Colonic mucosa (tissue), 4 donors: ENCODE measurements around the gene GPR21. TPM values are rescaled to one million over a fixed set of nuclear protein-coding genes. Genes with fewer than 3 reads are reported as not detected.
A peak's percentile ranks its signal among the peaks of the same experiment; 100 is the strongest.

Experiments used
- DNase-seq: peaks from one replicate; pipeline ENCODE4 v3.0.0-alpha.2; 2020
- H3K27ac ChIP-seq: fragments of 200-600 bp; one replicate; pipeline ENCODE4 v1.8.0; 2021
- H3K27me3 ChIP-seq: fragments of 200-600 bp; one replicate; pipeline ENCODE4 v1.8.0; 2021
- H3K36me3 ChIP-seq: fragments of 200-600 bp; one replicate; pipeline ENCODE4 v1.8.0; 2021
- H3K4me1 ChIP-seq: fragments of 200-600 bp; one replicate; pipeline ENCODE4 v1.8.0; 2021; ENCODE audit warnings: mild to moderate bottlenecking
- H3K4me3 ChIP-seq: fragments of 200-600 bp; one replicate; pipeline ENCODE4 v1.8.0; 2021
- H3K9ac ChIP-seq, 2 donors: one replicate each; pipeline ENCODE4 v1.7.0; 2013; ENCODE audit warnings: control low read depth in 2 of 2, low read depth in 2 of 2, low read length in 2 of 2
- H3K9me3 ChIP-seq: fragments of 200-600 bp; one replicate; pipeline ENCODE4 v1.8.0; 2021
- CTCF ChIP-seq: fragments of 200-600 bp; IDR thresholded peaks from one replicate; pipeline ENCODE4 v1.8.0; 2022; ENCODE audit warnings: antibody characterized with exemption, mild to moderate bottlenecking
- intact Hi-C: fragments of 100-400 bp; cut with DNase I; formaldehyde crosslinking; loops from one replicate; pipeline ENCODE4 v1.14.1; 2022
- total RNA-seq, 2 donors: library from RNA; stranded (reverse); fragmentation: NEBNext Ultra II Directional in 1 of 2; extraction: Animal tissue kit (Norgen Biotek cat#: 25700) in 1 of 2; gene quantifications; one replicate each; pipeline ENCODE4 v1.2.1, GENCODE V29; 2021
- donor health status: healthy.
- donor health status: DM: no; HTN: no; CAD: no.
- donor health status: DM: no; HTN: no; CAD: no.

The GPR21 gene
- total RNA-seq, 2 donors from 2014 or later: 0.35 to 1.2 TPM

- Histone ChIP-seq H3K4me3 (no peak overlapping the region), H3K27me3 (no peaks in the 10 kb centered on the region), H3K4me1 (no peaks in the 10 kb centered on the region), H3K9ac (no peak overlapping the region), H3K36me3 (peaks cover 14% of the 10 kb centered on the region), H3K27ac (no peak overlapping the region), H3K9me3 (no peaks in the 10 kb centered on the region)
- no peak for TF ChIP-seq CTCF
- intact Hi-C loops: no loop called here
- no peak for DNase-seq
These were observed 39.0 kb downstream of the GPR21 start for GRCh38 chr9:123072407-123072995.

GRCh38 chr9:123073441-123073840 is 40.0 kb downstream of the GPR21 start:
- intact Hi-C loops: no loop called here
- no peak for TF ChIP-seq CTCF
- Histone ChIP-seq H3K4me1 (no peaks in the 10 kb centered on the region), H3K27ac (peak overlapping the region; percentile 22), H3K4me3 (no peak overlapping the region), H3K27me3 (no peaks in the 10 kb centered on the region), H3K9ac (no peak overlapping the region), H3K9me3 (no peaks in the 10 kb centered on the region), H3K36me3 (peaks cover 14% of the 10 kb centered on the region)
- no peak for DNase-seq

- no peak overlapping the region for H3K4me3 ChIP-seq
- H3K27me3 ChIP-seq: no peaks in the 10 kb centered on the region
- H3K27ac ChIP-seq: peak overlapping the region; percentile 22
- H3K9me3 ChIP-seq: no peaks in the 10 kb centered on the region
- no peaks in the 10 kb centered on the region for H3K4me1 ChIP-seq
- peaks cover 14% of the 10 kb centered on the region for H3K36me3 ChIP-seq
- intact Hi-C loops: no loop called here
- no peak for TF ChIP-seq CTCF
- no peak for DNase-seq
- H3K9ac ChIP-seq: no peak overlapping the region
These were observed 40.5 kb downstream of the GPR21 start for GRCh38 chr9:123073991-123074422.

- no peak for TF ChIP-seq CTCF
- H3K27me3 ChIP-seq: no peaks in the 10 kb centered on the region
- H3K9ac ChIP-seq: no peak overlapping the region
- H3K36me3 ChIP-seq: peaks cover 16% of the 10 kb centered on the region
- no peak overlapping the region for H3K27ac ChIP-seq
- intact Hi-C loops: no loop called here
- no peak for DNase-seq
- H3K4me1 ChIP-seq: no peaks in the 10 kb centered on the region
- no peaks in the 10 kb centered on the region for H3K9me3 ChIP-seq
- no peak overlapping the region for H3K4me3 ChIP-seq
These were observed 41.2 kb downstream of the GPR21 start for GRCh38 chr9:123074628-123075027.

GRCh38 chr9:123080444-123080843 is 47.0 kb downstream of the GPR21 start:
- intact Hi-C loops: loop anchor here (5.0 kb wide), 1 partner anchor 267 kb away; no protein-coding TSS in a partner anchor
- TF ChIP-seq CTCF: no peak
- no peaks in the 10 kb centered on the region for H3K27me3 ChIP-seq
- peaks cover 8% of the 10 kb centered on the region for H3K36me3 ChIP-seq
- DNase-seq: no peak
- no peaks in the 10 kb centered on the region for H3K4me1 ChIP-seq
- H3K27ac ChIP-seq: no peak overlapping the region
- H3K9ac ChIP-seq: no peak overlapping the region
- no peak overlapping the region for H3K4me3 ChIP-seq
- no peaks in the 10 kb centered on the region for H3K9me3 ChIP-seq
